NCI-H2196 (cell line): ENCODE measurements around the gene UGP2.

Experiments used
- DNase-seq: peaks from one replicate; lab custom pipeline; 2025; ENCODE audit not compliant: unreplicated experiment; lab: John Stamatoyannopoulos, UW

The UGP2 gene

GRCh38 chr2:63863707-63864106, 22.0 kb downstream of the UGP2 start:
- no peak for DNase-seq

GRCh38 chr2:63865159-63865799, 23.6 kb downstream of the UGP2 start:
- DNase-seq, result no peak

- DNase-seq, result no peak
Observed at GRCh38 chr2:63866009-63866709, 24.5 kb downstream of the UGP2 start.

GRCh38 chr2:63870679-63871078, 29.0 kb downstream of the UGP2 start:
- DNase-seq, result no peak

- no peak for DNase-seq
Observed at GRCh38 chr2:63871864-63872263, 30.2 kb downstream of the UGP2 start.

GRCh38 chr2:63872571-63873328, 31.1 kb downstream of the UGP2 start:
- DNase-seq, result no peak

GRCh38 chr2:63874204-63875130, 32.8 kb downstream of the UGP2 start:
- no peak for DNase-seq

- no peak for DNase-seq
Observed at GRCh38 chr2:63875131-63875527, 33.4 kb downstream of the UGP2 start.

GRCh38 chr2:63875559-63876245, 34.0 kb downstream of the UGP2 start:
- no peak for DNase-seq

- DNase-seq, result no peak
Observed at GRCh38 chr2:63876311-63876710, 34.6 kb downstream of the UGP2 start.

GRCh38 chr2:63878486-63878885, 36.8 kb downstream of the UGP2 start:
- DNase-seq, result no peak

GRCh38 chr2:63879876-63880433, 38.3 kb downstream of the UGP2 start:
- DNase-seq, result no peak

GRCh38 chr2:63880625-63881024, 38.9 kb downstream of the UGP2 start:
- DNase-seq, result no peak

GRCh38 chr2:63881205-63881604, 39.5 kb downstream of the UGP2 start:
- DNase-seq, result no peak

- no peak for DNase-seq
Observed at GRCh38 chr2:63882395-63883105, 40.9 kb downstream of the UGP2 start.

GRCh38 chr2:63886445-63886844, 44.7 kb downstream of the UGP2 start:
- no peak for DNase-seq

GRCh38 chr2:63888053-63888452, 46.4 kb downstream of the UGP2 start:
- no peak for DNase-seq

GRCh38 chr2:63888490-63889402, 47.0 kb downstream of the UGP2 start:
- DNase-seq, result peak; percentile 7
